GM12864 (cell line): ENCODE measurements around the gene THTPA.

ENCODE experiments used
- DNase-seq: peaks from one replicate; pipeline ENCODE4 v3.0.0-alpha.2; 2011; ENCODE audit warnings: low read depth
- H3K4me3 ChIP-seq: 2 replicates; pipeline ENCODE4 v1.5.1; 2011; ENCODE audit warnings: mild to moderate bottlenecking, low read depth, low read length, control low read depth
- TF ChIP-seq, protein P1 (sequence below): IDR thresholded peaks from 2 replicates; pipeline ENCODE4 v1.5.1; 2011; ENCODE audit warnings: low read depth, mild to moderate bottlenecking, moderate library complexity, low read length, control low read depth, inconsistent platforms; ENCODE audit errors: missing control alignments

The THTPA gene

DNA sequence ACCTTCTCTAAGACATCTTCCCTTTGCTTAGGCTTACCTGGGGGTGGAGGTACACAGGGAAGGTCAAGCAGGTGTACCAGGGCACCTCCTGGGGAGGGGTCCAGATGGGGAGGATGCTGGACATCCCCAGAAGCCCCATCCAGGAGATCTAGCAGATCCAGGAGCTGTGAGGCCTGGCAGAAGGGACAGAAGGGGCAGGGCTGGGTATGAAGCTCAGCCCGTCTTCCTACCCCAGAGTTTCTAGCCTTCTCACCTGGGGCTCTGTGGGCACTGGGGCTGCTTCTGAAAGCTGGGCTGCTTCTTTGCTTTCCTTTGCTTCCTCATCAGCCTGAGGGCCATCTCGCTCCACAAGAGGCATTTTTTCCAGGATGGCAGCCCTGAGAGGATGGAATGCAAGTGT, 5.2 kb downstream of the THTPA start:
- no peak for DNase-seq
- TF ChIP-seq, protein P1, sequence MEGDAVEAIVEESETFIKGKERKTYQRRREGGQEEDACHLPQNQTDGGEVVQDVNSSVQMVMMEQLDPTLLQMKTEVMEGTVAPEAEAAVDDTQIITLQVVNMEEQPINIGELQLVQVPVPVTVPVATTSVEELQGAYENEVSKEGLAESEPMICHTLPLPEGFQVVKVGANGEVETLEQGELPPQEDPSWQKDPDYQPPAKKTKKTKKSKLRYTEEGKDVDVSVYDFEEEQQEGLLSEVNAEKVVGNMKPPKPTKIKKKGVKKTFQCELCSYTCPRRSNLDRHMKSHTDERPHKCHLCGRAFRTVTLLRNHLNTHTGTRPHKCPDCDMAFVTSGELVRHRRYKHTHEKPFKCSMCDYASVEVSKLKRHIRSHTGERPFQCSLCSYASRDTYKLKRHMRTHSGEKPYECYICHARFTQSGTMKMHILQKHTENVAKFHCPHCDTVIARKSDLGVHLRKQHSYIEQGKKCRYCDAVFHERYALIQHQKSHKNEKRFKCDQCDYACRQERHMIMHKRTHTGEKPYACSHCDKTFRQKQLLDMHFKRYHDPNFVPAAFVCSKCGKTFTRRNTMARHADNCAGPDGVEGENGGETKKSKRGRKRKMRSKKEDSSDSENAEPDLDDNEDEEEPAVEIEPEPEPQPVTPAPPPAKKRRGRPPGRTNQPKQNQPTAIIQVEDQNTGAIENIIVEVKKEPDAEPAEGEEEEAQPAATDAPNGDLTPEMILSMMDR: no peak

DNA sequence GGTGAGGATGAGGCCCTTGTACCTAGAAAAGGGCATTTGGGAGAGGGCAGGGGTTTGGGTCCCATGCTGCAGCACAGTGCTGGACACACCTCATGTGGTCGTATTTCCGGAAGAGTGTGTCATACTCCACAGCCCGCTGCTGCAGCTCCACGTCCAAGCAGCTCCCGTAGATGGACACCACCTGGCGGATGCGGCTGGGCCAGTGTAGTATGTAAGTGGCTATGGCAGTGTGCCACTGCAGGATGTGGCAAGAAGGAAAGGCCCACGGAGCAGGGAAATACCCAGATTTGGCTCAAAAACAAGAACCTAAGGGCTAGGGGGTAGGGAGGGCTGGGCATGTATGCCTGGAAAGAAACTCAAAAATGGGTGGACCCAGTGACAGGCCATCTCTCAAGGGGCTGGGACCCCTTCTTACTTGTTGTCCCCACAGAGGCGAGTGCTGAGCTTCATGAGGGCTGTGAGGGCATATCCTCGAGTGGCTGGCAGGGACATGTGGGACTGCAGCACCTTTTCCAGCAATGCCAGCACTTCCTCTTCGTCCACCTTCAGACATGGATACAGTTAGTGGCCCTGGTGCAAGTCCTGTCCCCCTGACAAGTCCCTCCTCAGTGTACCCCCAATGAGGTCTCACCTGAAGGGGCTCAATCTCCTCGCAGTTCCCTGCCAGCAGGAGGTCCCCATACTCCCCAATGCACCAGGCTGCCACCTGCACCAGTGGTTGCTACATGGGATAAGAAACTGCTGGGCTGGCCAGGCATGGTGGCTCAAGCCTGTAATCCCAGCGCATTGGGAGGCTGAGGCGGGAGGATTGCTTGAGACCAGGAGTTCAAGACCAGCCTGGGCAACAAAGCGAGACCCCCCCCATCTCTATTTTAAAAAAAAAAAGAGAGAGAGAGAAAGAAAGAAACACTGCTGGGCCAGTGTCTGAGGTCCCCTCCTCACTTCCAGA, 6.1 kb downstream of the THTPA start:
- H3K4me3 ChIP-seq: no peak overlapping the region
- DNase-seq: no peak
- TF ChIP-seq, protein P1: no peak

More for the DNA sequence above, 5.2 kb downstream of the THTPA start:
- no peak overlapping the region for H3K4me3 ChIP-seq

DNA sequence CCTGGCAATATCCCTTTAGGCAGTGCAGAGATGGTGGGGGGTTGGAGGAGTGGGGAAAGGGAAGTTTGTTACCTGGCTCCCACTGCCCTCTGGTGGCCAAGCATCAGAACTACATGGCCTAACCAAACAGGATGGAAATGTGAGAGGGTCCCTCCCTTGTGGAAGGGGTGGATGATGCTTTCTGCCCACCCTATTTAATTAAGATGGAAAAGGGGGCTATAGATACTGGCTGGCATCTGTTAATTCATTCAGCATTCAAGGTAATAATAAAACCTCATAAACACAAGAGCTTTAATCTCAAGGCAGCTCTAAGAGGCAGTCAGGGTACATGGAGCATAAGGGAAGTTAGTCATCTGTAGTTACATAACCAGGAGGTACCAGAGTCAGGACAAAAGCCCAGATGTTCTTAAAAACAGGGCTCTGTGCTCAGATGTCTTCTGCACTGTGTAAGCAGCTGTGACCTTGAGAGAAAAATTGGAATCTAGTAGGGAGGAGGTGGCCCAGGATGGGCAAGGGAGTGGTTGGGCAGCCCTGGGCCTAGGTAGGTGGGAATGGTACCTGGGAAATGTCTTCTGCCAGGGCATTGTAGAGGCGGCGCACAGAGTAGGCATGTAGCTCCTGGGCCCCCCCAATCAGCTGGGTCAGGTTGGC, 6.9 kb downstream of the THTPA start:
- no peak overlapping the region for H3K4me3 ChIP-seq
- TF ChIP-seq, protein P1: peak; percentile 98
- DNase-seq: no peak

DNA sequence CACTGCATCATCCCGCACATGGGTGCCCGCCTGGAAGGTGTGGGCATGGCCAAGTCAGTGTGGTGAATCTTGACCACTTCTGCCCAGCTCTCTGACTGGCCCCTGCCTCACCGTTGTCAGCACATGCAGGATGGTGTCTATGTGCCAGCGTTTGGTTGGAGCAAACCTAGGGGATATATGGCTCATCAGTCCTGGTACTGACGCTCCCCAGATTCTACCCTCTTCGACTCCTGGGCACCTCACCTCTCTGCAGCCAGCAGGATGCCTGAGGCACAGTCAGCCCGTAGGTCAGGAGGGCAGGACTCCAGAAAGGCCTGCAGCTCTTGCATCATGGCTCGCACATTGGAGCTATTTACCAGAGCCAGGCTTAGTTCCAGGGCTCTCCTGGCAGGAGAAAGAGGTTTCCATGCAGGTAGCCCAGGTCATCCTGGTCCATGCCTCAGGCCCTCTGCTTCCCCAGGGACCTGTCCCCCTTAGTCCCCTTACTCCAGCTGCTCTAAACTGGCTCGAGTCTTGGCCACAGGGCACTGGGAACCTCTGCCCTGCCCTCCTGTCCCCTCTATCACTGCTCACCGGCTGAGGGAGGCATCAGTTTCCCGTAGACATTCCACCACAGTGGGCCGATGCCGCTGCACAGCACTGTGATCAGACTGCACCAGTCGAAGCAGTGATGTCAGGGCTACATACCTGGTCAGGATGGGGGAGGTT, 7.6 kb downstream of the THTPA start:
- DNase-seq: no peak
- TF ChIP-seq, protein P1: peak; percentile 1
- H3K4me3 ChIP-seq: no peak overlapping the region

DNA sequence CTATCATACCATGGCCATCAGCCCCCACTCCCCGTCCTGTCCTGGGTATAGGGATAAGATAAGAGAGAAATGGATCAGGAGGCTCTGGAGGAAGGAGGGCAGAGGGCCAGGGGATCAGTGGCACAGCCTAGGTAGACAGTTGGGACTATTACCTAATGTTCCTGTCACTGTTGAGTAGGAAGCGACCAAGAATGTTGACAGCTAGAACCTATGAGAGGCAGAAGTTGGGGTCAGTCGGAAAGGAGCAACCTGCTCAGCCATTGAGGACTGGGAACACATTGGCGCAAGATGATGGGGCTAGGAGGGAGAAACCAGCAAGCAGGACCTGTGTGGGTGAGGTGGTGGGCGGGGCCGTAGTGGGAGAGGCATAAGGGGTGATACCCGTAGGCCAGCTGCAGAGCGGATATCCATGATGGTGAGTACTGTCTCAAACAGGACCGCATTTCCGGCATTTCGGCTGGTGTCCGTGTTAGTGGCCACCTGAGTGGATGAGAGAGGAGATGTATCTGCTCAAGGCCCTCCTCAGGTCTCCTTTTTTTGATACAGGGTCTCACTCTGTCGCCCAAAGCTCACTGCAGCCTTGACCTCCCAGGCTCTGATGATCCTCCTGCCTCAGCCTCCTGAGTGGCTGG, 8.2 kb downstream of the THTPA start:
- no peak for DNase-seq

DNA sequence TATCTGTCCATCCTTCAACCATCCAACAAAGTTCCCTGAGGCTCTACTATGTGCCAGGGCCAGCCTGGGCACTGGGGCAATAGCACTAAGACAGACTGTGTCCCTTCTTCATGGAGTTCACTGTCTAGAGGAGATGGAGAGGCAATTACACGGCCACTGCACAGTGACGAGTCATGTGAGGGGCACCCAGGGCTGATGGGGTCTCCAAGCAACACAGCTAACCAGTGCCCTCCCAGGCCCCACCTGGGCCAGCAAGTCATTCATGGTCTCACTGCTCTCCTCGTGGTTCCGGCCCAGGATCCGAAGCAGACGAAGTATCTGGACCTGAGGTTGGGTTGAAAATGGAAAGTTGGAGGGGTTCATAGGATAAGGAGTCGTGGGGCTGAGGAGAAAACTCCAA, 8.8 kb downstream of the THTPA start:
- no peak overlapping the region for H3K4me3 ChIP-seq
- DNase-seq: no peak
- TF ChIP-seq, protein P1: no peak

More for the DNA sequence above, 8.2 kb downstream of the THTPA start:
- H3K4me3 ChIP-seq: no peak overlapping the region
- TF ChIP-seq, protein P1: no peak
